HCT116 (cell line): ENCODE measurements around the gene POLN. TPM values are rescaled to one million over a fixed set of nuclear protein-coding genes. Genes with fewer than 3 reads are reported as not detected.

Source experiments
- ATAC-seq: fragments of 200-7000 bp; cut with Tn5 transposase; 2 replicates; pipeline ENCODE4 v1.9.1; 2020; ENCODE audit warnings: mild to moderate bottlenecking, moderate library complexity
- BruUV-seq: library from RNA; stranded (reverse); fragments of 400-500 nt; replicated peaks from 2 replicates; lab custom pipeline; 2021; lab: Mats Ljungman, UMichigan
- CTCF ChIA-PET: fragments of 300-600 bp; sonication (Branson Sonifier 250); formaldehyde crosslinking; loops from one replicate; lab custom pipeline; 2021; ENCODE audit warnings: antibody characterized with exemption; lab: Charles Lee
- POLR2A ChIA-PET: fragments of 300-600, 350-600 bp; sonication (Branson Sonifier 250); formaldehyde crosslinking; loops from one replicate; lab custom pipeline; 2021; ENCODE audit warnings: antibody characterized with exemption; lab: Charles Lee
- RAD21 ChIA-PET, 2 experiments: fragments of 300-600 bp; sonication (Branson Sonifier 250); formaldehyde crosslinking; loops; one replicate each; lab custom pipeline; 2023; ENCODE audit warnings: low total read pairs in 2 of 2; ENCODE audit not compliant: uncharacterized antibody in 2 of 2, unreplicated experiment in 2 of 2, low non-redundant PET in 1 of 2; lab: Charles Lee
- DNase-seq: peaks from one replicate; pipeline ENCODE4 v3.0.0-alpha.2; 2010; ENCODE audit warnings: low read depth, low spot score
- H2AFZ ChIP-seq: fragments of 200-600 bp; shearing (Covaris generic), sonication (generic); 2 replicates; pipeline ENCODE4 v1.6.1; 2017; ENCODE audit warnings: low read depth, mixed run types, mixed read lengths, antibody characterized with exemption, low read length; ENCODE audit not compliant: poor library complexity, severe bottlenecking
- H3K27ac ChIP-seq: 2 replicates; pipeline ENCODE4 v1.5.1; 2012; ENCODE audit warnings: low read depth, low read length
- H3K27me3 ChIP-seq: fragments of 200-600 bp; sonication (generic); 2 replicates; pipeline ENCODE4 v1.6.1; 2016; ENCODE audit warnings: mixed run types, low read length, mixed read lengths; ENCODE audit not compliant: insufficient read depth
- H3K36me3 ChIP-seq, 2 experiments: fragments of 200-500 bp in 1 of 2; fragments of 200-600 bp in 1 of 2; sonication (Bioruptor generic) in 1 of 2; sonication (generic) in 1 of 2; 2 replicates each; pipeline versions ENCODE4 v1.5.1 to v1.6.1; 2014 to 2016; ENCODE audit warnings: low read length in 2 of 2, inconsistent platforms in 1 of 2, mixed read lengths in 1 of 2, mixed run types in 1 of 2; ENCODE audit not compliant: insufficient read depth in 2 of 2, control insufficient read depth in 1 of 2
- H3K4me1 ChIP-seq, 2 experiments: fragments of 200-600 bp in 1 of 2; sonication (generic) in 1 of 2; 2 replicates each; pipeline versions ENCODE4 v1.5.1 to v1.6.1; 2012 to 2017; ENCODE audit warnings: low read length in 2 of 2, inconsistent platforms in 1 of 2, mild to moderate bottlenecking in 1 of 2, mixed read lengths in 1 of 2, mixed run types in 1 of 2, moderate library complexity in 1 of 2; ENCODE audit not compliant: insufficient read depth in 2 of 2, control insufficient read depth in 1 of 2
- H3K4me2 ChIP-seq: fragments of 200-600 bp; sonication (generic); 2 replicates; pipeline ENCODE4 v1.6.1; 2017; ENCODE audit warnings: mixed run types, low read length, mixed read lengths
- H3K4me3 ChIP-seq, 2 experiments: fragments of 200-600 bp in 1 of 2; sonication (generic) in 1 of 2; replicated peaks in 1 of 2; 2 replicates each; pipeline ENCODE4 v1.5.1; 2011 to 2016; ENCODE audit warnings: low read length in 2 of 2, control low read depth in 1 of 2, low read depth in 1 of 2, mild to moderate bottlenecking in 1 of 2, mixed read lengths in 1 of 2, mixed run types in 1 of 2
- H3K79me2 ChIP-seq: fragments of 200-600 bp; sonication (generic); 2 replicates; pipeline ENCODE4 v1.6.1; 2017; ENCODE audit warnings: mild to moderate bottlenecking, mixed run types, low read length, moderate library complexity, mixed read lengths; ENCODE audit not compliant: insufficient read depth
- H3K9ac ChIP-seq: fragments of 200-600 bp; sonication (generic); 2 replicates; pipeline ENCODE4 v1.6.1; 2016; ENCODE audit warnings: low read length, mixed read lengths
- H3K9me2 ChIP-seq: fragments of 200-600 bp; sonication (generic), shearing (Covaris generic); 2 replicates; pipeline ENCODE4 v1.6.1; 2017; ENCODE audit warnings: mixed run types, mild to moderate bottlenecking, moderate library complexity; ENCODE audit not compliant: insufficient read depth
- H3K9me3 ChIP-seq, 2 experiments: fragments of 200-500 bp in 1 of 2; fragments of 200-600 bp in 1 of 2; sonication (Bioruptor generic) in 1 of 2; sonication (generic) in 1 of 2; 2 replicates each; pipeline ENCODE4 v1.6.1; 2014 to 2017; ENCODE audit warnings: low read length in 2 of 2, mixed read lengths in 2 of 2, inconsistent platforms in 1 of 2, low read depth in 1 of 2, mild to moderate bottlenecking in 1 of 2, mixed run types in 1 of 2, moderate library complexity in 1 of 2; ENCODE audit not compliant: control insufficient read depth in 1 of 2, insufficient read depth in 1 of 2
- H4K20me1 ChIP-seq: fragments of 200-600 bp; sonication (generic), shearing (Covaris generic); 2 replicates; pipeline ENCODE4 v1.6.1; 2017; ENCODE audit warnings: mixed run types, mild to moderate bottlenecking, moderate library complexity; ENCODE audit not compliant: insufficient read depth
- CEBPB ChIP-seq: IDR thresholded peaks from 2 replicates; pipeline ENCODE4 v1.6.1; 2012; ENCODE audit warnings: low read depth
- EGR1 ChIP-seq: IDR thresholded peaks from 2 replicates; pipeline ENCODE4 v1.6.1; 2012; ENCODE audit warnings: low read depth
- ELF1 ChIP-seq: IDR thresholded peaks from 2 replicates; pipeline ENCODE4 v1.6.1; 2012; ENCODE audit warnings: low read depth, borderline replicate concordance
- EZH2phosphoT487 ChIP-seq: fragments of 200-600 bp; IDR thresholded peaks from 2 replicates; pipeline ENCODE4 v1.6.1; 2018; ENCODE audit warnings: antibody characterized with exemption, borderline replicate concordance
- FOSL1 ChIP-seq: IDR thresholded peaks from 2 replicates; pipeline ENCODE4 v1.6.1; 2012; ENCODE audit warnings: low read depth
- SIN3A ChIP-seq: IDR thresholded peaks from 2 replicates; pipeline ENCODE4 v1.6.1; 2012; ENCODE audit warnings: low read depth
- SRF ChIP-seq: IDR thresholded peaks from 2 replicates; pipeline ENCODE4 v1.6.1; 2012; ENCODE audit warnings: low read depth
- TCF7L2 ChIP-seq: IDR thresholded peaks from 2 replicates; pipeline ENCODE4 v1.7.0; 2011; ENCODE audit warnings: borderline replicate concordance, inconsistent platforms; ENCODE audit not compliant: insufficient read depth, insufficient read length; ENCODE audit errors: extremely low read depth
- YY1 ChIP-seq: IDR thresholded peaks from 2 replicates; pipeline ENCODE4 v1.6.1; 2011; ENCODE audit warnings: low read length, low read depth, moderate library complexity, mild to moderate bottlenecking; ENCODE audit not compliant: insufficient replicate concordance; ENCODE audit errors: extremely low read depth
- ZFX ChIP-seq: fragments of 450-650 bp; IDR thresholded peaks from 2 replicates; pipeline ENCODE4 v1.6.1; 2017
- intact Hi-C: fragments of 100-400 bp; cut with micrococcal nuclease; formaldehyde crosslinking; loops from 2 replicates; pipeline ENCODE4 v1.10.0; 2022
- total RNA-seq: library from RNA; stranded (reverse); gene quantifications from one replicate; pipeline ENCODE4 v1.2.1, GENCODE V29; 2021; ENCODE audit not compliant: unreplicated experiment
- TF ChIP-seq, protein P1 (sequence below): IDR thresholded peaks from 2 replicates; pipeline ENCODE4 v1.6.1; 2012
- TF ChIP-seq, protein P2 (sequence below): IDR thresholded peaks from 2 replicates; pipeline ENCODE4 v1.6.1; 2011; ENCODE audit warnings: mild to moderate bottlenecking, low read length, moderate library complexity; ENCODE audit not compliant: insufficient replicate concordance; ENCODE audit errors: extremely low read depth

POLN gene
- total RNA-seq, 1 experiment from 2014 or later = 3.1 TPM

DNA sequence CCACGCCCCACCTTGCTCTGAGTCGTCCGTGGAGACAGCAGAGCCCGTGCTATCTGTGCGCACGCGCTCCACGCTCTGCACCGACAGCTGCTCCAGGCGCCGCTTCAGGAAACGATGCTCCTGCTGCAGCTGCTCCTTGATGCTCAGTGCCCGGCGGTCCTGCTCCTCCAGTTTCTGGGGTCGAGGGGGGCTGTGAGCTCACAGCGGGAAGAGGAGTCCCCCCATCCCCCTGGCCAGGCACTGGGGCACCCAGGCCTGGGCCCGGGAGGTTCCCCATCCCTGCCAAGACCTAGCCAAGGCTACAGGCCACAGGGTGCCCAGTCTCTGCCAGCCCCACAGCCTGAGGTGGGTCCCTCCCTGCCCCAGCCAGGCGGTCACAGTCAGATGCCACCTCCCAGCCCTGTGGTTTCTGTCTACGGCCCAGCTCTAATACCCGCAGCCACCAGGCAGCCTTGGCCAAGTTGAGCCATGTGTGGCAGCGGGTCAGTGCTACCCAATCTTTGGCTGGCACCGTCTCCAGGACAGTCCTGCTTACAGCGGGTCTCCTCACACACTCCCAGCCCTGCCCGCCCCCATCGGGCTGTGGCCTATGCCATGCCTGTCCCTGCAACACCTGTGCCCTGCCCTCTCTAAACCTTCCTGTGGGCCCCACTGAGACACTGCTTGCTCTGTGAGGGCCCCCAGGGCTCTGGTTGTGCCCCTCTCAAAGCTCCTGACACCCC is 9.3 kb upstream of the POLN start (continued):
- TF ChIP-seq ELF1 (no peak), TCF7L2 (no peak), EZH2phosphoT487 (no peak), YY1 (no peak)
- TF ChIP-seq, protein P1, sequence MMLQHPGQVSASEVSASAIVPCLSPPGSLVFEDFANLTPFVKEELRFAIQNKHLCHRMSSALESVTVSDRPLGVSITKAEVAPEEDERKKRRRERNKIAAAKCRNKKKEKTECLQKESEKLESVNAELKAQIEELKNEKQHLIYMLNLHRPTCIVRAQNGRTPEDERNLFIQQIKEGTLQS = no peak

DNA sequence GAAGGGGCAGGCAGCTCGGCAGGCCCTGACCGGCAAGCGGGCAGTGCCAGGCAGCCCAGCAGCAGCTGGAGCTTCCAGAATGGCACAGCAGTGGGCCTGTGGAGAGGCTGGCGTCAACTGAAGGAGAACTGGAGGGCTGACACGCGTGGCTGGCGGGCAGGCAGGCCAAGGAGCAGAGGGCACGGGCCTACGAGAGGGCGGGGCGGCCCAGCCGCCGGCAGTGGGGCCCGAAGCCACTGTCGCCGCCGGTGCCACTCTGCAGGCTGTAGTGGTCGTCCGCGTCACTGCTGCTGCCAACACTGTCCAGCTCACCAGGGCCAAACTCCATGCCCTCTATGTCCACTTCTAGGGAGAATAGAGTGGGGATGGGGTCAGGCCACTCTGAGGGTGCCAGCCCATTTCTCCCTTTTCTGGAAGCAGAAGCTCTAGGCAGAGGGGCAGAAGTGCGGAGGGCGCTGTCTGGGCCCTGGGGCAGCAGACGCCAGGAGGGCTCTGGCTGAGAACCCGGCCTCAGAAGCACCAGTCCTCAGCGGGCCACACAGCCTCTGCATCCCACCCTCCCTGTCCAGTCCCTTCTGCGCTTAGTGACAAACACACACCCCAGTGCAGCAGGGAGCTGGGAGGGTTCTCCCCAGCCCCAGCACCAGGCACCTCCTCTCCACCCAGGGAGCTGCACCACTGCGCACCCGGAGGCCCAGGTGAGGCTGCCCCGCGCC is 8.6 kb upstream of the POLN start:
- ChIA-PET CTCF (no interaction called here), POLR2A (no interaction called here), RAD21 (no interaction called here)
- DNase-seq (no peak), ATAC-seq (no peak)
- 0 out of 4 replicates have a peak, but pooled peaks cover 0 to under 1% of the 10 kb centered on the region in 2 experiments for H3K4me1 ChIP-seq
- intact Hi-C loops = no loop called here
- H3K27ac ChIP-seq = no peak overlapping the region
- no peaks in the 10 kb centered on the region for H3K79me2 ChIP-seq
- no peaks in the 10 kb centered on the region for H3K9me2 ChIP-seq
- no peak overlapping the region for H3K9ac ChIP-seq
- TF ChIP-seq, protein P2, sequence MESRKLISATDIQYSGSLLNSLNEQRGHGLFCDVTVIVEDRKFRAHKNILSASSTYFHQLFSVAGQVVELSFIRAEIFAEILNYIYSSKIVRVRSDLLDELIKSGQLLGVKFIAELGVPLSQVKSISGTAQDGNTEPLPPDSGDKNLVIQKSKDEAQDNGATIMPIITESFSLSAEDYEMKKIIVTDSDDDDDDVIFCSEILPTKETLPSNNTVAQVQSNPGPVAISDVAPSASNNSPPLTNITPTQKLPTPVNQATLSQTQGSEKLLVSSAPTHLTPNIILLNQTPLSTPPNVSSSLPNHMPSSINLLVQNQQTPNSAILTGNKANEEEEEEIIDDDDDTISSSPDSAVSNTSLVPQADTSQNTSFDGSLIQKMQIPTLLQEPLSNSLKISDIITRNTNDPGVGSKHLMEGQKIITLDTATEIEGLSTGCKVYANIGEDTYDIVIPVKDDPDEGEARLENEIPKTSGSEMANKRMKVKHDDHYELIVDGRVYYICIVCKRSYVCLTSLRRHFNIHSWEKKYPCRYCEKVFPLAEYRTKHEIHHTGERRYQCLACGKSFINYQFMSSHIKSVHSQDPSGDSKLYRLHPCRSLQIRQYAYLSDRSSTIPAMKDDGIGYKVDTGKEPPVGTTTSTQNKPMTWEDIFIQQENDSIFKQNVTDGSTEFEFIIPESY = no peak
- no peak for TF ChIP-seq SRF
- no peak for TF ChIP-seq FOSL1
- no peak for TF ChIP-seq EZH2phosphoT487
- no peak for TF ChIP-seq ZFX
- no peak for TF ChIP-seq YY1
- TF ChIP-seq SIN3A = no peak
- TF ChIP-seq ELF1 = no peak
- TF ChIP-seq EGR1 = no peak
- TF ChIP-seq CEBPB = no peak
- no peaks in the 10 kb centered on the region for H3K27me3 ChIP-seq
- H3K4me2 ChIP-seq = no peak overlapping the region
- H3K36me3 ChIP-seq = no peaks in the 10 kb centered on the region
- no peaks in the 10 kb centered on the region for H4K20me1 ChIP-seq
- BruUV-seq = no TSS peak
- H3K4me3 ChIP-seq = no peak overlapping the region
- no peak overlapping the region for H2AFZ ChIP-seq
- no peaks in the 10 kb centered on the region for H3K9me3 ChIP-seq
